ENCODE results near the gene ENTPD8.

DNA sequence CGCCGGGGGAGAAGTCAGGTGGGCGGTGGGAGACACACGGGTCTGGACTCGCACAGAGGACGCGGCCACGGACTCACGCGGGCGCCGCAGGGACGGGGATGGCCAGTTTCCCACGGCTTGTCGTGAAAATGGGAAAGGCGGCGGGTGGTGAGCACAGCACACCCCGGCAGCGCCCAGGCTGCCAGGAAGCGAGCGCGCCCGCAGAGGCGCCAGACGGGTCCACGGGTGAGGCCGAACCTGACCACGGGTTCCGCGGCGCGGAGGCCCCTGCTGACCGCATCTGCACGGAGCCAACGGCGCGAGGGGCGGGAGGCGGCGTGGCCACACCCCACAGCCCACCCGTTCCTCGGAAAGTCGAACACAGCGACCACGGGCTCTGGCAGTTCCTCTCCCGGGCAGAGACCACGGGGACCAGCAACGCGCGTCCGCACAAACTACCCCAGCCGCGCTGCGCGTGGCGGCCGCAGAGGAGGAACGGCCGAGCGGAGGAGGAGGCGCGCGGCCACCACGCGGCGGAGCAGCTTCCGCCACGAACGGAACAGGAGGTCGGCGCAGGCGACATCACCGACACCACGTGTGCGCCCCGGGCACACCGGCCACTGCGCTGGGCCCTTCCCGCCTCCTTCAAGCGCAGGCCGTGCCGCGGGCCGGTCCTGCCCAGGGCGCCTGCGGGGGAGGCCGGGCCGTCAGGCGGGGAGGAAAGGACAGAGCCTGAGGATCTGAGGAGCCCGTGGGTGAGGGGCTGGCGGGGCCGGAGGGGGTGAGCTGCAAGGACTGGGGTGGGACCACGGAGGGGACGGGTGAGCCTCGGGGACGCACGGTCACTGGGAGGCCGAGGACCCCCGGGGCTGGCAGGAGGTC, 23.8 kb downstream of the ENTPD8 start:
- TF ChIP-seq TOX (CRISPR knock-in tag; IDR thresholded peaks at IDR 0.05; ENCODE audit: borderline replicate concordance) (no peak), TCF4 (CRISPR knock-in tag; IDR thresholded peaks at IDR 0.05; ENCODE audit: borderline replicate concordance) (no peak), ESRRG (CRISPR knock-in tag; IDR thresholded peaks at IDR 0.05) (no peak), CSDC2 (CRISPR knock-in tag; IDR thresholded peaks at IDR 0.05) (no peak), ZFP3 (CRISPR knock-in tag; IDR thresholded peaks at IDR 0.05) (no peak), ZFP30 (CRISPR knock-in tag; IDR thresholded peaks at IDR 0.05) (no peak), ARNTL (CRISPR knock-in tag; IDR thresholded peaks at IDR 0.05; ENCODE audit: borderline replicate concordance, low read depth) (no peak), PPARA (CRISPR knock-in tag; IDR thresholded peaks at IDR 0.05; ENCODE audit: borderline replicate concordance) (no peak)
- TF ChIP-seq, protein P1, sequence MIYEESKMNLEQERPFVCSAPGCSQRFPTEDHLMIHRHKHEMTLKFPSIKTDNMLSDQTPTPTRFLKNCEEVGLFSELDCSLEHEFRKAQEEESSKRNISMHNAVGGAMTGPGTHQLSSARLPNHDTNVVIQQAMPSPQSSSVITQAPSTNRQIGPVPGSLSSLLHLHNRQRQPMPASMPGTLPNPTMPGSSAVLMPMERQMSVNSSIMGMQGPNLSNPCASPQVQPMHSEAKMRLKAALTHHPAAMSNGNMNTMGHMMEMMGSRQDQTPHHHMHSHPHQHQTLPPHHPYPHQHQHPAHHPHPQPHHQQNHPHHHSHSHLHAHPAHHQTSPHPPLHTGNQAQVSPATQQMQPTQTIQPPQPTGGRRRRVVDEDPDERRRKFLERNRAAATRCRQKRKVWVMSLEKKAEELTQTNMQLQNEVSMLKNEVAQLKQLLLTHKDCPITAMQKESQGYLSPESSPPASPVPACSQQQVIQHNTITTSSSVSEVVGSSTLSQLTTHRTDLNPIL (CRISPR knock-in tag; IDR thresholded peaks at IDR 0.05; ENCODE audit: low read depth), result no peak
- TF ChIP-seq, protein P2, sequence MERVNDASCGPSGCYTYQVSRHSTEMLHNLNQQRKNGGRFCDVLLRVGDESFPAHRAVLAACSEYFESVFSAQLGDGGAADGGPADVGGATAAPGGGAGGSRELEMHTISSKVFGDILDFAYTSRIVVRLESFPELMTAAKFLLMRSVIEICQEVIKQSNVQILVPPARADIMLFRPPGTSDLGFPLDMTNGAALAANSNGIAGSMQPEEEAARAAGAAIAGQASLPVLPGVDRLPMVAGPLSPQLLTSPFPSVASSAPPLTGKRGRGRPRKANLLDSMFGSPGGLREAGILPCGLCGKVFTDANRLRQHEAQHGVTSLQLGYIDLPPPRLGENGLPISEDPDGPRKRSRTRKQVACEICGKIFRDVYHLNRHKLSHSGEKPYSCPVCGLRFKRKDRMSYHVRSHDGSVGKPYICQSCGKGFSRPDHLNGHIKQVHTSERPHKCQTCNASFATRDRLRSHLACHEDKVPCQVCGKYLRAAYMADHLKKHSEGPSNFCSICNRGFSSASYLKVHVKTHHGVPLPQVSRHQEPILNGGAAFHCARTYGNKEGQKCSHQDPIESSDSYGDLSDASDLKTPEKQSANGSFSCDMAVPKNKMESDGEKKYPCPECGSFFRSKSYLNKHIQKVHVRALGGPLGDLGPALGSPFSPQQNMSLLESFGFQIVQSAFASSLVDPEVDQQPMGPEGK (CRISPR knock-in tag; IDR thresholded peaks at IDR 0.05; ENCODE audit: borderline replicate concordance), result no peak

Data from SK-N-SH treated with all-trans-retinoic acid at 6 μM for 48 hours (cell line).